GM23338 (cell line): ENCODE data around the gene UQCRFS1. TPM values are rescaled to one million over a fixed set of nuclear protein-coding genes. Genes with fewer than 3 reads are reported as not detected.

Experiments
- CREB1 ChIP-seq: fragments of 250-450 bp; sonication (Bioruptor Pico); IDR thresholded peaks from 2 replicates; pipeline ENCODE4 v1.5.0; 2020; ENCODE audit warnings: low read depth, mild to moderate bottlenecking, moderate library complexity
- EZH2 ChIP-seq: fragments of 200-600 bp; sonication (generic); IDR thresholded peaks from one replicate; pipeline ENCODE4 v1.8.0; 2017; ENCODE audit warnings: antibody characterized with exemption, mild to moderate bottlenecking, low read depth; ENCODE audit not compliant: unreplicated experiment
- EZH2phosphoT487 ChIP-seq: fragments of 200-600 bp; sonication (generic); IDR thresholded peaks from one replicate; pipeline ENCODE4 v1.8.1; 2018; ENCODE audit warnings: antibody characterized with exemption; ENCODE audit not compliant: unreplicated experiment
- JUNB ChIP-seq: IDR thresholded peaks from one replicate; pipeline ENCODE4 v1.6.1; 2016; ENCODE audit warnings: antibody characterized with exemption; ENCODE audit not compliant: unreplicated experiment
- STAT1 ChIP-seq: IDR thresholded peaks from one replicate; pipeline ENCODE4 v1.6.1; 2016; ENCODE audit warnings: antibody characterized with exemption; ENCODE audit not compliant: unreplicated experiment
- ZNF462 ChIP-seq: fragments of 250-450 bp; sonication (Bioruptor Pico); IDR thresholded peaks from 2 replicates; pipeline ENCODE4 v1.5.0; 2020; ENCODE audit warnings: mild to moderate bottlenecking, moderate library complexity
- polyA plus RNA-seq: library from polyadenylated mRNA; unstranded; fragments of >200 nt; fragmentation: Nextera tagmentation; extraction: Ambion mirVana; gene quantifications from 2 replicates; pipeline ENCODE4 v1.2.1, GENCODE V29; 2016
- total RNA-seq: library from RNA; depleted of rRNA; stranded (reverse); fragments of >200 nt; shearing (Covaris generic); gene quantifications from 2 replicates; pipeline ENCODE4 v1.2.3, GENCODE V29; 2014
- TF ChIP-seq, protein P1 (sequence below): IDR thresholded peaks from one replicate; pipeline ENCODE4 v1.6.1; 2018; ENCODE audit warnings: antibody characterized with exemption; ENCODE audit not compliant: unreplicated experiment

UQCRFS1 gene
- total and polyA plus RNA-seq, 2 experiments from 2014 or later: 49.4 to 57.6 TPM

DNA sequence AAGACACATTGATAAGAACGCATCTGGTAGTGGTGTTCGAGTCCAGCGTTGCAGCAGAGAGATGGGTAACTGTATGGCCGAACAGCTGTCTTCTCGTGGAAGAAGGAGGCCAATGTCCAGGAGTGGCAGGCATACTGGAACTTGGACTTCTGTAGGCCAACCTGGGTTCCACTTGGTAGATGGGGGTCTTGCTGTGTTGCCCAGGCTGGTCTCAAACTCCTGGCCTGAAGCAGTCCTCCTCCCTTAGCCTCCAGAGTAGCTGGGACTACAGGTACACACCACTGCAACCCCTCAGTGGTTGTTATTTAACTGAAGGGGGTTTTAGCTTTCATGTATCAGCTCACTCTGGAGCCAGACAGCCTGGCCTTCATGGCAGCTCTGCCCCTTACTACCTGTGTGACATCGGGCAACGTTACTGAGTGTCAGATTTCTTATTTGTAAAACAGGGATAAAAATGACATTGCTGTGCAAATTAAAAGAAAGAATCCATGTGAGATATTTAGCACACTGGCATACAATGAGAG, 2.4 kb upstream of the UQCRFS1 start (continued):
- TF ChIP-seq, protein P1, sequence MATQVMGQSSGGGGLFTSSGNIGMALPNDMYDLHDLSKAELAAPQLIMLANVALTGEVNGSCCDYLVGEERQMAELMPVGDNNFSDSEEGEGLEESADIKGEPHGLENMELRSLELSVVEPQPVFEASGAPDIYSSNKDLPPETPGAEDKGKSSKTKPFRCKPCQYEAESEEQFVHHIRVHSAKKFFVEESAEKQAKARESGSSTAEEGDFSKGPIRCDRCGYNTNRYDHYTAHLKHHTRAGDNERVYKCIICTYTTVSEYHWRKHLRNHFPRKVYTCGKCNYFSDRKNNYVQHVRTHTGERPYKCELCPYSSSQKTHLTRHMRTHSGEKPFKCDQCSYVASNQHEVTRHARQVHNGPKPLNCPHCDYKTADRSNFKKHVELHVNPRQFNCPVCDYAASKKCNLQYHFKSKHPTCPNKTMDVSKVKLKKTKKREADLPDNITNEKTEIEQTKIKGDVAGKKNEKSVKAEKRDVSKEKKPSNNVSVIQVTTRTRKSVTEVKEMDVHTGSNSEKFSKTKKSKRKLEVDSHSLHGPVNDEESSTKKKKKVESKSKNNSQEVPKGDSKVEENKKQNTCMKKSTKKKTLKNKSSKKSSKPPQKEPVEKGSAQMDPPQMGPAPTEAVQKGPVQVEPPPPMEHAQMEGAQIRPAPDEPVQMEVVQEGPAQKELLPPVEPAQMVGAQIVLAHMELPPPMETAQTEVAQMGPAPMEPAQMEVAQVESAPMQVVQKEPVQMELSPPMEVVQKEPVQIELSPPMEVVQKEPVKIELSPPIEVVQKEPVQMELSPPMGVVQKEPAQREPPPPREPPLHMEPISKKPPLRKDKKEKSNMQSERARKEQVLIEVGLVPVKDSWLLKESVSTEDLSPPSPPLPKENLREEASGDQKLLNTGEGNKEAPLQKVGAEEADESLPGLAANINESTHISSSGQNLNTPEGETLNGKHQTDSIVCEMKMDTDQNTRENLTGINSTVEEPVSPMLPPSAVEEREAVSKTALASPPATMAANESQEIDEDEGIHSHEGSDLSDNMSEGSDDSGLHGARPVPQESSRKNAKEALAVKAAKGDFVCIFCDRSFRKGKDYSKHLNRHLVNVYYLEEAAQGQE: no peak
- TF ChIP-seq STAT1: no peak
- no peak for TF ChIP-seq CREB1 (CRISPR knock-in tag)
- TF ChIP-seq ZNF462 (CRISPR knock-in tag): no peak
- no peak for TF ChIP-seq EZH2phosphoT487
- no peak for TF ChIP-seq JUNB
- TF ChIP-seq EZH2: no peak
